MV-4-11 (cell line): ENCODE results near the gene CEP164.

ENCODE experiments used
- DNase-seq: peaks from one replicate; lab custom pipeline; 2025; lab: John Stamatoyannopoulos, UW

The CEP164 gene

GRCh38 chr11:117462864-117463247, 135.2 kb downstream of the CEP164 start:
- DNase-seq: no peak
